AG09319 (cell line): ENCODE measurements around the gene RHOB.

Source experiments
- DNase-seq: peaks from one replicate; pipeline ENCODE4 v3.0.0-alpha.2; 2010; ENCODE audit warnings: low read depth; ENCODE audit errors: extremely low read depth
- CTCF ChIP-seq: IDR thresholded peaks from 2 replicates; pipeline ENCODE4 v1.5.1; 2011; ENCODE audit warnings: low read depth, mild to moderate bottlenecking, inconsistent platforms, low read length, moderate library complexity

The RHOB gene

GRCh38 chr2:20494241-20494640 is 47.4 kb downstream of the RHOB start:
- TF ChIP-seq CTCF, result no peak
- no peak for DNase-seq

GRCh38 chr2:20496076-20496872 is 49.4 kb downstream of the RHOB start:
- TF ChIP-seq CTCF, result no peak
- DNase-seq, result no peak

- TF ChIP-seq CTCF, result no peak
- DNase-seq, result no peak
These were observed 50.1 kb downstream of the RHOB start for GRCh38 chr2:20496942-20497341.
